Activated naive CD8-positive, alpha-beta T cell treated with anti-CD3 and anti-CD28 coated beads, Interleukin-2, amount 50 U/mL, for 16 hours (primary cell): ENCODE measurements around the gene CCNB3.

Source experiments
- DNase-seq: peaks from one replicate; pipeline ENCODE4 v3.0.0-alpha.2; 2020; ENCODE audit warnings: low read depth, low spot score

Gene CCNB3

DNA sequence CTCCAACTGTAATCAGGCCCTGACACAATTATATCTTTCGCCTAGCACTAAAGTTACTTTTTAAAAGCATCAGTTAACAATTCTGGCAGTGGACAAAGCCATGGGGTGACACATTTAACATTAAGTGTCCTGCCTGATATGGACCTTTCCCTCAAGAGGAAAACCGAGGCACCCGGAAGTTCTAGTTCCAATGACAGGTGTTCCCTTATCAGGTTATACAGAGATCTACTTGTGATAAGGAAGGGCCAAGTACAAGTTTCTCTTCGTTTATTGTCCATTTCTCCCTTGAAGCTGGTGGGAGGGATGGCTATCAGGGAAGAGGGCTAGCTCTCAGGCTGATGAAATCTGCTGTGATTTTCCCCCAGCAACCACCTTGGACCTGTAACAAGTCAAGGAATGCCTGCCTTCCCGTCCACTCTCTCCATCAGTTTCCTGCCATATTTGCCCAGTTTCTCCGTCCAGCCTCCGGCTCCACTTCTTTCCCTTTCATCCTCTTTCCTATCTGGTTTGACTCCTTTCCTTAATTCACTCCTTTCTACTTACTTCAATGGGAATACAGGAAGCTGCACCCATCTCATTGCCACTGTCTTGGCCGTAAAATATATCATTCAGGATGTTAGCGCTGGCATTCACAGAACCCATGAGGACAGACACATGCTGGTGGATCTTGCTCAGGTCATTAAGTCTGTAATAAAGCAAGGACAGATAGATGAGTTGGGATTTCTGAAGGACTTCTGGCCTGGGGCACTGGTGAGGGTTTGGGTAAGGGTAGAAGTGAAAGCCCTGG is 171.1 kb downstream of the CCNB3 start:
- DNase-seq, result no peak

DNA sequence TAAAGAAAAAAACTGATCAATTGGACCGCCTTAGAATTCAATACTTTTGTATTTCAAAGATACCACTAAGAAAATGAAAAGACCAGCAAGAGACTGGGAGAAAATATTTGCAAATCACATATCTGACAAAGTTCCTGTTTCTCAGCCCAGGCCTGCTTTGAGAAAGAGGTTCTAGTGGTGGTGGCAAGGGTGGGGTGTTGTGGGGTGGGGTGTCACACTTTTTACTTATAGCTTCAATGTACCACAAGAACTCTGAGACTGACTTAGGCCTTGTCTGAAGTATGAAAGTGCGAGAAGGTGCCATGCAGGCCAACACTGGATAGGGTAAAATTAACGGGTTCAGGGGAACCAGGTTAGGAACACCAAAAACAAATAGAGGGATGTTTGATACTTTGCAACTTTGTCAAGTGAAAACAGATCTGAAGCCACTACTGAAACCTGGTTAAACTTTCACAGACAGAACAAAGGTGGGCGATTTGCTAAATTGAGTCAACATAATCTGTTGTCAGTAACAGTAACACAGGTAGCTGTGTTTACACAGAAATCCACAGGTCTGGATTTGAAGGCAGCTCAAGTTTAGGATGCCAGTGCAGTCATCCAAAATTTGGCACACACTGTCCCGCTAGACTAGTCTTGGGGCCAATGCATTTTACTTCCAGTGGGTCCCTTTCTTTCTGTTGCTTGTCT is 177.3 kb downstream of the CCNB3 start:
- no peak for DNase-seq

DNA sequence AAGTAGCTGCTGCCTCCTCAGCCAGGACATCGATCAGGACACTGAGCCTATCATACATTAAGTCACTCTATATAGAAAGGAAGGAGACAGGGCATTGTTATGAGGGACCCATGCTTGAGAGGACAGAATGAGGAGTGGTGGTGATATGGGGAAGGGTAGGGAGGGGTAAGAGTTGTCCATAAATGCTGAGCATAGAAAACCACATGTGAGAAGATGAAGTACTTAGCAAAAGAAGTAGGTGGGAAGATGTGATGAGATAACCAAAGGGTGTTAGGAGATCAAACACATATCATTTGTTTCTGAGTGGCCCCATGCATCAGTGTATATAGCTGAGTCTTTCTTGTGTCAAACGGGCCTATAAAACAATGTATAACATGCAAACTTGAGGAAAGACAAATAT is 182.0 kb downstream of the CCNB3 start:
- no peak for DNase-seq

GRCh38 chrX:50393902-50394301 is 189.3 kb downstream of the CCNB3 start:
- no peak for DNase-seq
